H9 (cell line): ENCODE measurements around the gene VWA3A. TPM values are rescaled to one million over a fixed set of nuclear protein-coding genes. Genes with fewer than 3 reads are reported as not detected.

Experiments used
- DNase-seq: peaks from one replicate; pipeline ENCODE4 v3.0.0-alpha.2; 2017
- H2AFZ ChIP-seq: one replicate; pipeline ENCODE4 v1.6.1; 2013; ENCODE audit warnings: mild to moderate bottlenecking, low read length, control low read depth, moderate library complexity
- H2AK5ac ChIP-seq: 2 replicates; pipeline ENCODE4 v1.6.1; 2013; ENCODE audit warnings: low read length, control low read depth, mixed read lengths; ENCODE audit not compliant: insufficient read length
- H2BK120ac ChIP-seq: one replicate; pipeline ENCODE4 v1.6.1; 2013; ENCODE audit warnings: low read depth, mild to moderate bottlenecking, low read length, control low read depth, inconsistent platforms; ENCODE audit not compliant: poor library complexity, severe bottlenecking
- H2BK12ac ChIP-seq: 2 replicates; pipeline ENCODE4 v1.6.1; 2013; ENCODE audit warnings: low read length, control low read depth, mixed read lengths, low read depth; ENCODE audit not compliant: insufficient read length
- H2BK15ac ChIP-seq: 2 replicates; pipeline ENCODE4 v1.6.1; 2013; ENCODE audit warnings: low read depth, low read length, control low read depth
- H2BK20ac ChIP-seq: one replicate; pipeline ENCODE4 v1.6.1; 2013; ENCODE audit warnings: low read depth, mild to moderate bottlenecking, low read length, control low read depth, inconsistent platforms; ENCODE audit not compliant: poor library complexity, severe bottlenecking
- H2BK5ac ChIP-seq: 2 replicates; pipeline ENCODE4 v1.6.1; 2013; ENCODE audit warnings: low read length, control low read depth, mixed read lengths; ENCODE audit not compliant: insufficient read length
- H3K14ac ChIP-seq: 2 replicates; pipeline ENCODE4 v1.6.1; 2013; ENCODE audit warnings: low read length, control low read depth; ENCODE audit not compliant: insufficient read depth
- H3K18ac ChIP-seq: 2 replicates; pipeline ENCODE4 v1.6.1; 2013; ENCODE audit warnings: low read depth, mild to moderate bottlenecking, mixed read lengths, low read length, control low read depth; ENCODE audit not compliant: insufficient read length
- H3K23ac ChIP-seq: 2 replicates; pipeline ENCODE4 v1.6.1; 2013; ENCODE audit warnings: low read length, control low read depth, mixed read lengths, low read depth; ENCODE audit not compliant: insufficient read length
- H3K23me2 ChIP-seq: 2 replicates; pipeline ENCODE4 v1.6.1; 2013; ENCODE audit warnings: low read depth, mild to moderate bottlenecking, mixed read lengths, low read length, control low read depth; ENCODE audit not compliant: insufficient read length, poor library complexity, severe bottlenecking
- H3K27ac ChIP-seq: 2 replicates; pipeline ENCODE4 v1.5.1; 2013; ENCODE audit warnings: low read length, control low read depth, mixed read lengths, low read depth; ENCODE audit not compliant: insufficient read length
- H3K27me3 ChIP-seq: 2 replicates; pipeline ENCODE4 v1.6.1; 2013; ENCODE audit warnings: low read length, control low read depth, inconsistent platforms; ENCODE audit not compliant: insufficient read depth
- H3K4ac ChIP-seq: 2 replicates; pipeline ENCODE4 v1.6.1; 2013; ENCODE audit warnings: low read depth, mild to moderate bottlenecking, control low read depth, inconsistent platforms, low read length, moderate library complexity
- H3K4me1 ChIP-seq: 2 replicates; pipeline ENCODE4 v1.6.1; 2013; ENCODE audit warnings: low read length, control low read depth, inconsistent platforms; ENCODE audit not compliant: insufficient read depth
- H3K4me2 ChIP-seq: 2 replicates; pipeline ENCODE4 v1.6.1; 2013; ENCODE audit warnings: low read length, control low read depth, mixed read lengths; ENCODE audit not compliant: insufficient read length, insufficient read depth
- H3K56ac ChIP-seq: 2 replicates; pipeline ENCODE4 v1.6.1; 2013; ENCODE audit warnings: low read depth, mild to moderate bottlenecking, mixed read lengths, low read length, control low read depth; ENCODE audit not compliant: insufficient read length
- H3K79me1 ChIP-seq: 2 replicates; pipeline ENCODE4 v1.6.1; 2013; ENCODE audit warnings: low read depth, mild to moderate bottlenecking, moderate library complexity, low read length, control low read depth, inconsistent platforms; ENCODE audit not compliant: insufficient read depth, poor library complexity, severe bottlenecking
- H3K79me2 ChIP-seq: 2 replicates; pipeline ENCODE4 v1.6.1; 2013; ENCODE audit warnings: low read length, control low read depth, inconsistent platforms; ENCODE audit not compliant: insufficient read depth
- H3K9ac ChIP-seq: 2 replicates; pipeline ENCODE4 v1.6.1; 2013; ENCODE audit warnings: low read length, control low read depth, mixed read lengths; ENCODE audit not compliant: insufficient read length; ENCODE audit errors: extremely low read depth
- H3K9me3 ChIP-seq: one replicate; pipeline ENCODE4 v1.6.1; 2013; ENCODE audit warnings: low read depth, low read length, inconsistent platforms; ENCODE audit not compliant: control insufficient read depth
- H3T11ph ChIP-seq: one replicate; pipeline ENCODE4 v1.6.1; 2013; ENCODE audit warnings: mild to moderate bottlenecking, low read length, control low read depth, inconsistent platforms
- H4K20me1 ChIP-seq: one replicate; pipeline ENCODE4 v1.6.1; 2013; ENCODE audit not compliant: control insufficient read depth, insufficient read length, insufficient read depth
- H4K5ac ChIP-seq: 2 replicates; pipeline ENCODE4 v1.6.1; 2013; ENCODE audit warnings: low read depth, mild to moderate bottlenecking, mixed read lengths, low read length, control low read depth; ENCODE audit not compliant: insufficient read length
- H4K8ac ChIP-seq: replicated peaks from 2 replicates; pipeline ENCODE4 v1.6.1; 2013; ENCODE audit warnings: low read length, control low read depth, mixed read lengths, low read depth; ENCODE audit not compliant: insufficient read length
- H4K91ac ChIP-seq: 2 replicates; pipeline ENCODE4 v1.6.1; 2013; ENCODE audit warnings: low read depth, mild to moderate bottlenecking, moderate library complexity, mixed read lengths, low read length, control low read depth; ENCODE audit not compliant: insufficient read length
- H3K27ac Mint-ChIP-seq, 3 experiments: 2 replicates in 2 of 3; 3 replicates in 1 of 3; pipeline ENCODE4 v1.8.0; 2020 to 2021; ENCODE audit warnings: mixed read lengths in 3 of 3, mild to moderate bottlenecking in 1 of 3, moderate library complexity in 1 of 3
- H3K27me3 Mint-ChIP-seq: 2 replicates; pipeline ENCODE4 v1.8.0; 2021; ENCODE audit warnings: low read depth, mild to moderate bottlenecking, moderate library complexity, mixed read lengths
- H3K36me3 Mint-ChIP-seq, 3 experiments: 2 replicates in 2 of 3; 3 replicates in 1 of 3; pipeline ENCODE4 v1.8.0; 2020 to 2021; ENCODE audit warnings: low read depth in 3 of 3, mixed read lengths in 3 of 3; ENCODE audit not compliant: insufficient read depth in 1 of 3
- H3K4me1 Mint-ChIP-seq, 2 experiments: 2 replicates each; pipeline ENCODE4 v1.8.0; 2020; ENCODE audit warnings: mixed read lengths in 2 of 2
- H3K4me3 Mint-ChIP-seq, 2 experiments: 2 replicates in 1 of 2; 3 replicates in 1 of 2; pipeline ENCODE4 v1.8.0; 2020 to 2021; ENCODE audit warnings: mild to moderate bottlenecking in 2 of 2, mixed read lengths in 2 of 2, moderate library complexity in 1 of 2
- H3K9me3 Mint-ChIP-seq, 2 experiments: 2 replicates in 1 of 2; 3 replicates in 1 of 2; pipeline ENCODE4 v1.8.0; 2020; ENCODE audit warnings: mild to moderate bottlenecking in 2 of 2, mixed read lengths in 2 of 2, moderate library complexity in 1 of 2
- CTCF ChIP-seq: fragments of 200-600 bp; sonication (generic); conservative IDR thresholded peaks from 3 replicates; pipeline ENCODE4 v1.8.0; 2021; ENCODE audit warnings: antibody characterized with exemption, mild to moderate bottlenecking
- WGBS: extraction: QIAGEN DNeasy Blood & Tissue Kit; methylation state at CpG from one replicate; pipeline ENCODE4 v1.1.7; 2013; ENCODE audit warnings: missing lambda C conversion rate, low lambda C conversion rate, mixed read lengths; ENCODE audit not compliant: insufficient read length; ENCODE audit errors: extremely low coverage; 5-methylcytosine and 5-hydroxymethylcytosine counted together
- total RNA-seq: library from RNA; stranded (reverse); gene quantifications from 2 replicates; pipeline ENCODE4 v1.2.1, GENCODE V29; 2021

The VWA3A gene
- total RNA-seq, 1 experiment from 2014 or later: not detected

GRCh38 chr16:22120440-22120839 lies 28.1 kb downstream of the VWA3A start:
- H2BK20ac ChIP-seq: no peak overlapping the region
- no CpG with 5 or more reads among the region's 3 CpGs for WGBS

More at GRCh38 chr16:22120440-22120839, 28.1 kb downstream of the VWA3A start:
- no peak overlapping the region for H2AFZ ChIP-seq
- no peak overlapping the region for H2BK12ac ChIP-seq
- no peak overlapping the region; a peak in 1 of 7 replicates for H3K27ac Mint-ChIP-seq
- no peak overlapping the region for H3K18ac ChIP-seq
- no peak overlapping the region for H3K4me2 ChIP-seq
- H3K14ac ChIP-seq: no peak overlapping the region
- H3K79me1 ChIP-seq: no peaks in the 10 kb centered on the region
- no peaks in the 10 kb centered on the region; a peak in 1 of 5 replicates for H3K9me3 Mint-ChIP-seq
- no peaks in the 10 kb centered on the region for H3K23me2 ChIP-seq
- H2BK120ac ChIP-seq: no peak overlapping the region
- H3K27me3 Mint-ChIP-seq: peaks cover 8% of the 10 kb centered on the region
- H3K23ac ChIP-seq: no peak overlapping the region
- H3K9ac ChIP-seq: no peak overlapping the region
- no peak overlapping the region for H4K5ac ChIP-seq
- no peak overlapping the region for H2BK5ac ChIP-seq
- H3T11ph ChIP-seq: no peak overlapping the region
- no peak overlapping the region for H3K27ac ChIP-seq
- H4K8ac ChIP-seq: no peak overlapping the region
- no peaks in the 10 kb centered on the region for H4K20me1 ChIP-seq
- peak; percentile 52 for TF ChIP-seq CTCF
- no peak overlapping the region for H3K56ac ChIP-seq
- H3K27me3 ChIP-seq: no peaks in the 10 kb centered on the region
- H4K91ac ChIP-seq: no peak overlapping the region
- peaks cover 0 to 2% of the 10 kb centered on the region in 2 experiments; a peak in 1 of 4 replicates for H3K4me1 Mint-ChIP-seq
- no peaks in the 10 kb centered on the region for H3K4me1 ChIP-seq
- DNase-seq: no peak
- no peak overlapping the region for H2AK5ac ChIP-seq
- no peak overlapping the region for H3K4ac ChIP-seq
- H3K36me3 Mint-ChIP-seq: no peaks in the 10 kb centered on the region
- H3K9me3 ChIP-seq: no peaks in the 10 kb centered on the region
- no peaks in the 10 kb centered on the region for H3K79me2 ChIP-seq
- no peak overlapping the region for H2BK15ac ChIP-seq
- H3K4me3 Mint-ChIP-seq: no peak overlapping the region
